ENCODE results near the gene TMEM80.

Gene TMEM80

DNA sequence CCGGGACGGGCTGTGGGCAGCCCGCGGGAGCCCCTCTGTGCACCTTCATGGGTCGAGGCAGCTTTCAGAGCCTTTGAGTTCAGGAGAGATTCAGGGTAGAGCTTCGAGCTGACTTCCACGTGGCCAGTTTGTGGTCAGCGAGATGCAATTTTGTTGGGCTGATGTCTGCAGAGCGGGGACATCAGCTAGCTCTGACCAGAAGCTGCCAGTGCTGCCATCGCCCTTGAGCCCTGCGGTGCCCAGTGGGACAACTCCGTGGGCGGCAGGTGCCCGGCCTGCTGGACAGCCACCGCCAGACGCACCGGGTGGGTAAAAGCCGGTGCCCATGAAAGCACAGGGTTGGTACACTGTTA is 52.4 kb downstream of the TMEM80 start:
- DNase-seq, result no peak

DNA sequence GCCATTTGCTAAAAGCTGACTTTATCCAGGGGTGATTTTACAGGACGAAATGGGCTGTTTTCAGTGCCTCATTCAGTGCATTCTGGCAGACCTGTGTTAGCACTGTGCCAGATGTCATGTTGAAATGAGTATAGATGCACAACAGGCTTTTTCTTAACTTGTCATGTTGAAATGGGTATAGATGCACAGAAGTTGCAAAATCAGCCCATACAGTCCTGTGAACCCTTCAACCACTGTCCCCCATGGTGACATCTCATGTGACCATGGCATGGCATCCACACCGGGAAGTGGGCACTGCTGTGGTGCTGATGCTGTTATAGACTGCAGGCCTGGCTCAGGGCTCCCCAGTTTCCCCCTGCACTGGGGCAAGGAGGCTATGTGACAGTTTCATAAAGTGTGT is 54.1 kb downstream of the TMEM80 start:
- no peak for DNase-seq
